Skin epidermis (tissue), 12 donors: ENCODE results near the gene FAU.
A peak's percentile ranks its signal among the peaks of the same experiment; 100 is the strongest.
"Not testable (repeated sequence)": the region's sequence is repeated elsewhere in the genome, so short reads cannot be mapped to it uniquely, and the experiment has no call there.

Source experiments
- H3K27ac ChIP-seq, 21 experiments: fragments of 200-600 bp; sonication (generic) in 11 of 21; one replicate each; pipeline ENCODE4 v1.5.0; 2020; ENCODE audit warnings: mild to moderate bottlenecking in 3 of 21, inconsistent platforms in 2 of 21, moderate library complexity in 2 of 21
- H3K4me3 ChIP-seq, 7 experiments: fragments of 200-600 bp; sonication (generic) in 2 of 7; one replicate each; pipeline ENCODE4 v1.5.0; 2020; ENCODE audit warnings: inconsistent platforms in 2 of 7, mild to moderate bottlenecking in 2 of 7, moderate library complexity in 1 of 7

Gene FAU

DNA sequence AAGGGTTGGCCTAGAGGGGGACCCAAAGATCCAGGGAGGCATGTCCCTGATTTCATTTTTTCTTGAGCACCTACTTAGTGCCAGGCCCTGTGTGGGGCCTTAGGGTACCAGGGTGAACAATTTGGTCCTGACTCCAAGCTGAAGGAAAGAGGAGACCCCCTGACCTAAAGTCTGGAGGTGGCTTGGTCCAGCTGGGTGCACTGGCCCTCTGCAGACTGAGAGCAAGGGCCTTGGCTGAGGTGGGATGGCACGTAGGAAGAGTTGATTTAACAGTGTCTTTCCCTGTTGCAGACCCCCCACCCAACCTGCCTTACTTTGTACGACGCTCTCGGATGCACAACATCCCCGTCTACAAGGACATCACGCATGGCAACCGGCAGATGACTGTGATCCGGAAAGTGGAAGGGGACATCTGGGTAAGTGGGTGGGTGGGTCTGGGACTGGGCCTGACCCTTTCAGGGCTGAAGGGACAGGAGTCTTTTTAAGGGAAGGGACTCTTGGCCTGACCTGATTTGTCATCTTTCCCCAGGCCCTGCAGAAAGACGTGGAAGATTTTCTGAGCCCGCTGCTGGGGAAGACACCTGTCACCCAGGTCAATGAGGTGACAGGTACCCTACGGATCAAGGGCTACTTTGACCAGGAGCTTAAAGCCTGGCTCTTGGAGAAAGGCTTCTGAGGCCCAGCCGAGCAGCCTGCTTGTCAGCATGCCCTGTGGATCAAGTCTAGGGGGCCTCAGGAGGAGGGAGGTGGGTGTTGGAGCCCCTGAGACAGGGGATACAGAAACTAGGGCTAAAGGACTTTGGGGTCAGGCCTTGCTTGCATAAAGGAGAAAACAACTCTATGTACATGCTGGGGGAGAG lies 3.5 kb upstream of the FAU start:
- no peak overlapping the region for H3K4me3 ChIP-seq
- no peak overlapping the region for H3K27ac ChIP-seq

DNA sequence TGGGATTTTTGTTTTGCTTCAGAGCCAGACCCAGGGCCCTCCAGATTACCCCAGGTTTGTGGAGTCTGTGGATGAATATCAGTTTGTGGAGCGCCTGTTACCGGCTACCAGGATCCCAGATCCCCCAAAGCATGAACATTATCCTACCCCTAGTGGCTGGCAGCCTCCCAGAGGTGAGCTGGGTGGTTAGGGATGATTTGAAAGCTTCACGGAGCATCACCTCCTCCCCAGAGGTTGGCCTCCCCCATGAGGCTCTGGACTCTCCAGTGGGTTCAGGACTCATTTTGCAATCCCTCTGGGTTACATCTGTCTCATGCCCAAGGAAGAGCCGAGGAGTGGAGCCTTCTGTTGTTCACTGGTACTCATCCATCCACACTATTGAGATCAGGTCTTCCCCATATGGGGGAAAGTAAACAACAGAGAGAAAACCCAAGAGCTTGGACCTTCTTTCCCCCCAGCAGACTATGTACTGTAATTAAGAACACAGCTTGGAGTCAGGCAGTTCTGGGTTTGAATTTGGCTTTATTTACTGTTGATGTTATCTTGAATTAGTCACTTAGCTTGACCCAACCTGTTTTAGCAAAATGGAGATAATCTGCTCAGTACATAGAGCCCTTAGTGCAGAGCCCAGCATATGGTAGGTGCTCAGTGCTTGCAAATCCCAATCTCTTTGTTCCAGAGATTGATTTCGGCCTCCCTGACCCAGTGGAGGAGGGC lies 2.7 kb upstream of the FAU start:
- H3K4me3 ChIP-seq, result no peak overlapping the region
- no peak overlapping the region for H3K27ac ChIP-seq

DNA sequence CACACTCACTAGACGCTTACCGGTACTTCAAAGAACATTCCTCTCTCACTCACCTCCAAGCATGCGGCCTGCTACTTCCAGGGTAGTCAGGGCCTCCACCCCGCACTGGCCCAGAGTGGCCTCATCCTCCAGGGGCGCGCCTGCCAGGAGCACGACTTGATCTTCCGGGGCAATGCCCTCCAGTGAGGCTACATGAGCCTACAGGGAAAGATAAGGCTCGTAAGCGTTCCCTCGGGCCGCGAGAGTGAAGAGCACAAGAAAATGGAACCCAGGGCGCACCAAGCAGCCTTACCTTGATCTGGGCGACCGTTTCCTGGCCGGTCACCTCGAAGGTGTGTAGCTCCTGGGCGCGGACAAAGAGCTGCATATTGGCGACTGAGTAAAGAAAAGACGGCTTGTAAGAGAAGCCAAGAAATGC lies 478 bp downstream of the FAU start:
- Histone ChIP-seq H3K4me3 (peak overlapping the region; percentile 66 to 98 (median 91)), H3K27ac (peak overlapping the region; percentile 76 to 97 (median 92))

DNA sequence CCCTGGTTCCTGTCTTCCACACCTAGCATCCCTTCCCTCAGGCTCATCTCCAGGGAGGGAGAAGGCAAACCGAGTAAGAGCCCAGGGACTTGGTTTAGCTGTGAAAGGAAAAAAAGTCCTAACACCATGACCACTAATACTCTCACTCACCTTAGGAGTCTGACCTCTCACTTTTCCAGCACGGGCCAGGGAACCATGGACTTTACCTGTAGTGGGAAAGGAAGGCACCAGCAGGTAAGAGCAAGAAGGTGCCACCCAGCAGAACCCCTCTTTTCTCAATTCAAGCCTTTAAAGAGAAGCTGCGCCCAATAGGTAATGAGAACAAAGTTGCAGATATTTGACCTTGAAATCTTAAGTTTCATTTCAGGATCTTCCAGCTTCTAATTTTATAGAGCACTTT lies 1.1 kb downstream of the FAU start:
- H3K4me3 ChIP-seq, result peak overlapping the region; percentile 66 to 98 (median 91)
- peak overlapping the region in 15 of 21 experiments; percentile 83 to 97 (median 92) for H3K27ac ChIP-seq

DNA sequence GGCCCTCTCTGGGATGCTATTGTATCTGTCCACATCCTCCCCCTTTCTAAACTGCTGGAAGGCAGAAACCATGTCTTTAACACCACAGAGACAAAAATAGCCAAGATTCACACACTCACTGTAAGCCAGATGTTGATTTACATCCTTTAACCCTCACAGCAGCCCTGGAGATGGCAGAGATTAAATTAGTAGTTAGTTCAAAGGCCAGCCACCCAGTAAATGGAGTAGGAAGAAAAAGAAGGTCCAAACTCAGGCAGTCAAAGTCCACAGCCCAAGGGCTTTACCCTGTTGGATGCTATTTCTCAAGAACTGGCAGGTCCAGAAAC lies 2.3 kb downstream of the FAU start:
- no peak overlapping the region for H3K4me3 ChIP-seq
- peak overlapping the region in 5 of 21 experiments; percentile 4 to 97 (median 30) for H3K27ac ChIP-seq

DNA sequence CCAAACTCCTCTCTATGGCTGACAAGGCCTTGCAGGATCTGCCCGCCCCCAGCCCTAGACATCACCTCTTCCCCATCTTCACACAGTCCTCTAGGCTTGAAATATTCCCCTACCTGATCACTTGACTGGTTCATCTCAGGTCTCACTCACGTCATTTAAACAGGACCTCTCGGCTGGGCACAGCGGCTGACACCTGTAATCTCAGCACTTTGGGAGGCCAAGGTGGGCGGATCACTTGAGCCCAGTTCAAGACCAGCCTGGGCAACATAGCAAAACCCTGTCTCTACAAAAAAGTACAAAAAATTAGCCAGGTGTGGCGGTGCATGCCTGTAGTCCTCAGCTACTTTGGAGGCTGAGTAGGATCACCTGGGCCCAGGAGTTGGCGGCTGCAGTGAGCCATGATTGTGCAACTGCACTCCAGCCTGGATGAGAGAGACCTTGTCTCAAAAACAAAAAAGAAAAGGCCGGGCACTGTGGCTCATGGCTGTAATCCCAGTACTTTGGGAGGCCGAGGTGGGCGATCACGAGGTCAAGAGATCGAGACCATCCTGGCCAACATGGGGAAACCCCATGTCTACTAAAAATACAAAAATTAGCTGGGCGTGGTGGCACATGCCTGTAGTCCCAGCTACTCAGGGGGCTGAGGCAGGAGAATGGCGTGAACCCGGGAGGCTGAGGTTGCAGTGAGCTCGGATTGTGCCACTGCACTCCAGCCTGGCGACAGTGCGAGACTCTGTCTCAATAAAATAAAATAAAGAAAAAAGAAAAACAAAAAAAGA lies 2.9 kb downstream of the FAU start:
- not testable (repeated sequence) for H3K4me3 ChIP-seq
- H3K27ac ChIP-seq, result peak overlapping the region in 4 of 21 experiments; percentile 25 to 65 (median 28)

DNA sequence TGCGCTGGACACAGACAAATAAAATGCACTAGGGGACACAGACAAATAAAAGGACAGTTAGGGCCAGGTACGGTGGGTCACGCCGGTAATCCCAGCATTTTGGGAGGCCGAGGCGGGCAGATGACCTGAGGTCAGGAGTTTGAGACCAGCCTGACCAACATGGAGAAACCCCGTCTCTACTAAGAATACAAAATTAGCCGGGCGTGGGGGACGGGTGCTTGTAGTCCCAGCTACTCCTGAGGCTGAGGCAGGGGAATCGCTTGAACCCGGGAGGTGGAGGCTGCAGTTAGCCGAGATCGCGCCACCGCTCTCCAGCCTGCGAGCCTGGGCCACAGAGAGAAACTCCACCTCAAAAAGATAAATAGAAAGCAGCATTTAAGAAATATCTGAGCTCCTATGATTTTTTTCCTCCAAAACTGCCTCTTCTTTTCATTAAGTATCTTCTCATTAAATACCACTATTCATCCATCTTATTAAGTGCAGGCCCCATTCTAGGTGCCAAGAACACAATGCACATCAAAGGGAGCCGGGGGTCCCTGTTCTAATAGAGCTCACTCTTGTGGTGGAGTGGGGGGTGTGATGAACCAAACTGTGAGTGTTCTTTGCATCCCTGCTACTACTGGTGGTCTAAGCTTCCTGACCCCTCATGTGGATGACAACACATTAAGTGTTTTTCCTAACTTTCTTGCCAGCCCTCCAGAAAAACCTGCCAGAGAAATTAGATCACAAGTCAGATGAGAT lies 3.7 kb downstream of the FAU start:
- H3K4me3 ChIP-seq, result peak overlapping the region in 1 of 7 experiments; percentile 86
- peak overlapping the region in 6 of 21 experiments; percentile 6 to 92 (median 56) for H3K27ac ChIP-seq

DNA sequence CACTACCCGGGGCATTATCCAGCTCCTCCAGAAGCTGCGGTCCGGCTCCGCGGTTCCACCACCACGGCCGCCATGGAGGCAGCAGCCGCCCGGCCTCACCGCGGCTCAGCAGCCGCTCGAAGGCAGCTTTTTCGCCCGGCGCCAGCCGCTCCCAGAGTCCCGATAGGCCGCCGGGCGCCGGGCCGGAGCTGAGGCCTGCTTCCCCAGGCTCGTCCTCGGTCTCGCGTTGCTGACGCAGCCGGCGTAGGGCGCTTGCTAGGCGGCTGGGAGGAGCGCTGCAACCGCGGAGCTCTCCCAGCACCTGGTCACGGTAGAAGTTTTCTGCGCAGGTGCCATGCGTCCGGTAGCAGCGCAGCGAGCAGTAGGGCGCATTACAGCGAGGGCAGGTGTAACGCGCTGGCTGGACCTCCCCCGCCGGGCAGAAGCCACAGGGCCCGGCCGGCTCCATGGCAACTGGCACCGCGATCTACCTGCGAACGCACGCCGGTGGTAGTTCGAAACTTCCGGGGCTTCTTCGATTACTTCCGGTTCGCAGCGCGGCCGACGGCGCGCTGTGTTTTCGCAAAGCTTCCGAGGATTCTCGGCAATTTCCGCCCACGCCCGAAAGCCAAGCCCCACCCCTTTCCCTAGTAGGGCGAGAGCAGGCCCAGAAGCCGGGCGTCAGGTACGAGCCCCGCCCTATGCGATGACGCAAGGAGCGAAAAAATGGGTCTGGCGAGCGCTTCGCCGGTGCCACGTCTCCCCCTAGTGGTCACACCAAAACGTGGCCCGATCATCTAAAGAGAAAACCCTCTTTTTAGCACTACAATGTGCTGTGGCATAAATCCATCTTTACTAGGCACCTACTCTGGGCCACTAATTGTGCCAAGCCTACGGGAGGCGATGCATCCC lies 4.5 kb downstream of the FAU start, which contains the start of gene ZNHIT2:
Gene ZNHIT2, minus strand, starts transcription at position 496 of the 891 bp plus-strand sequence. Its CDS starts 48 bp downstream, at position 448.
- peak within 1 kb of the TSS; percentile 50 to 88 (median 77) for H3K4me3 ChIP-seq
- H3K27ac ChIP-seq, result peak within 1 kb of the TSS; percentile 60 to 95 (median 90)

DNA sequence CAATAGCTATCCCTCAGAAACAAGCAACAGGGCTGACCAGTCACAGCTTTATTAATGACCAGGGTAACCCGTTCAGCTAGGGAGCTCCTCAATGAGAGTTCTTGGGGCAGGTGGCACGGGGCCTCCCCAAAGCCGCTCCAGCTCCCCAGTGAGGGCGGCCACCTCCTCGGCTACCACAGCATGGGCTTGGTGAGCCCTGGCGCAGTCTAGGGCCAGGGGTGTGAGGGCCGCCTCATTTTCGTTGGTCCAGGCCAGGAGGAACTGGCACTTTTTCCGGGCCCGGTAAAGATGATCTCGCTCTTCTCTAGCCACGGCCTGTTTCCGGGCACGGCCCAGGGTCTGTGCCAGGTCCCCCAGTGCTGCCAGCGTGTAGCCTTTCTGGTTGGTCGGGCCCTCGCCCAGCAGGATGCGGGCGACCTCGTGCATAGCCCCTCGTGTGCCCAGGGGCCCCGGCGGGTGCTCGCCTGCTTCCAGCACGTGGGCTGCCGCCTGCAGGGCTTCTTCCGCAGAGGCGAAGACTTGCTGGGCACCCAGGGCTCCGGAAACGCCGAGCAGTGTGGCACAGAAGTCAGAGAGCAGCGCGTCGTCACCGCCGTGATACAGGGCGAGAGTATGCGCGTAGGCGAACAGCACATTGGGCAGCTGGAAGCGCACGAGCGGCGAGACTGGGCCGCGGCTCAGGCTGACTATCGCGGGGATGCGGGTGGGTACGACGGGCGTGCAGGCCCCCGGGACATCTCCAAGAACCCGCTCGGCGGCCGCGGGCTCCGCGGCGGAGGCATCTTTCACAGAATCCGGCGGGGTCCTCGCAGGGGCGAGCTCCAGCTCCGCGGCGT lies 5.3 kb downstream of the FAU start:
- Histone ChIP-seq H3K4me3 (peak overlapping the region; percentile 50 to 88 (median 77)), H3K27ac (peak overlapping the region; percentile 60 to 95 (median 90))

DNA sequence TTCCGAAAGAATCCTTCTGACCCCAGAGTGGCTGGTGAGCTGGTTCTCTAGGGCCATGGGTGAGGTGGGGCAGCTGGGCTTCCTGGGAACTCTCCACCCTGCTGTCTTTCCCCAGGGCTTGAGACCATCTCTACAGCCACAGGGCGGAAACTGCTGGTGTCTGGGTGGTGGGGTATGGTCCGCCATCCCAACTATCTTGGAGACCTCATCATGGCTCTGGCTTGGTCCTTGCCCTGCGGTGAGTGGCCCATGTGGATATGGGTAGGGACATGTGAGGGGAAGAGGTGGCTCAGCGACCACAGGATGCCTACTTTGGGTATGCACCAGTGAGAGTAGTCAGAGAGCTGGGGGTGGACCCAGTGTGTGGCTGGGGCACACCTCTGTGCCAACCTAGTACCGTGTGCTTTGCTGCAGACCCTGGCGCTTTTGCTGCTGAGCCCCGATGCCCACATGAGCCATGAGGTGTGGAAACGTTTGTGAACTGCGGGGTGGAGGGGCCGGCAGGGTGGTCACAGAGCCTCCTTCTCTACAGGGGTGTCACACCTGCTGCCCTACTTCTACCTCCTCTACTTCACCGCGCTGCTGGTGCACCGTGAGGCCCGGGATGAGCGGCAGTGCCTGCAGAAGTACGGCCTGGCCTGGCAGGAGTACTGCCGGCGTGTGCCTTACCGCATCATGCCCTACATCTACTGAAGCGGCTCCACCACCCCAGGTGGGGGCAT lies 6.4 kb downstream of the FAU start:
- Histone ChIP-seq H3K27ac (peak overlapping the region in 1 of 21 experiments; percentile 90), H3K4me3 (peak overlapping the region in 1 of 7 experiments; percentile 86)

DNA sequence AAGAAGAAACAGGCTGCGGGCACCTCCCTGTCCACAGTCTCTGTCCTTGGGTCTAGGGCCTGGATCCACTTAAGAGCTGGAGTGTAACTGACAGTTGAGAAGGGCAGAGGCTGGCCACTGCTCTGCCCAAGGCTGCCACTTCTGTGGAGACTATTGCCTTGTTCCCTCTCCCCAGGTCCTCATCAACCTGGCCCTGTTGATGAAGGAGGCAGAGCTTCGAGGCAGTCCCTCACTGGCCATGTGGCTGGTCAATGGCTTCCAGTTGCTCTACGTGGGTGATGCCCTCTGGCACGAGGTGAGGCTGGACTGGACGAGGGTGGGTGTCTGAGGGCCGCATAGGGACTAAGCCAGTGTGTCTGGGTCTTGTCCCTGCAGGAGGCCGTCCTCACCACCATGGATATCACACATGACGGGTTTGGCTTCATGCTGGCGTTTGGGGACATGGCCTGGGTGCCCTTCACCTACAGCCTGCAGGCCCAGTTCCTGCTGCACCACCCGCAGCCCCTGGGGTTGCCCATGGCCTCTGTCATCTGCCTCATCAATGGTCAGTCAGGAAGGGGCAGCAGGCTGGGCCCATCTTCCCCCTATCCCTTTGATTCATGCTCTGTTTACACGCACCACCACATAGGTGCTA lies 7.3 kb downstream of the FAU start:
- H3K27ac ChIP-seq, result no peak overlapping the region

DNA sequence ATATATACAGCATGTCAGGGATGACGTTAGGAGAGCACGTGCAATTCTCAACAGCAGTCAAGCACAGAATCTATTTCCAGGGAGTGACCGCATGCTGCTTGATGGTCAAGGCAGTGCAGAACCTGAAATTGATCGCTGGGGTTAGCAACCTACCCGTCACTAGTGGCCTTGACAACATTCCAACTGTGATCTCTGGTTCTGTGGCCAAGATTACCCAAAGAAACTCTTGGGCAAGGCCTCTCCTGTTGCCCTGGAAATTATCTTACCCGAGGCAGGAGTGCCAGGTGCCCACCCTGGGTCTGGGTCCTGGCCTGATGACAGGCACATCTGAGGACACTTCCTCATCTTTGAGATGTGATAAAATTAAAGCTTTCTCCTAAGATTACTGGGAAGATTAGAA lies 8.1 kb downstream of the FAU start:
- H3K27ac ChIP-seq, result no peak overlapping the region
- no peak overlapping the region for H3K4me3 ChIP-seq

More for the DNA sequence above, 7.3 kb downstream of the FAU start:
- H3K4me3 ChIP-seq, result no peak overlapping the region

DNA sequence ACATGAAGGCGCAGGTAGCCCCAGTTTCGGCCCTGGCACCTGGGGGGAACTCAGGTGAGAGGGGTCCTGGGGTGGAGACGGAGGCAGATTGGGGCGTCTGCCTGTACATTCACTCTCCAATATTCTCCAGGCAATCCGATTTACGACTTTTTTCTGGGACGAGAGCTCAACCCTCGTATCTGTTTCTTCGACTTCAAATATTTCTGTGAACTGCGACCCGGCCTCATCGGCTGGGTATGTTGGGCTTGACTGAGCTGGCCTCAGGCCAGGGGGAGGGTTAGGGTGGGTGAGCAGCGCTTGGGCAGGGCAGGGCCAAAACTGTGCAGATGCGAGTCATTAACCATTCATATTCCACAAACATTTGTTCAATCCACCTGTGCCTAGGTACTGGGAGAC lies 8.6 kb downstream of the FAU start:
- Histone ChIP-seq H3K27ac (peak overlapping the region in 6 of 21 experiments; percentile 32 to 76 (median 50)), H3K4me3 (peak overlapping the region in 5 of 7 experiments; percentile 33 to 52 (median 37))

DNA sequence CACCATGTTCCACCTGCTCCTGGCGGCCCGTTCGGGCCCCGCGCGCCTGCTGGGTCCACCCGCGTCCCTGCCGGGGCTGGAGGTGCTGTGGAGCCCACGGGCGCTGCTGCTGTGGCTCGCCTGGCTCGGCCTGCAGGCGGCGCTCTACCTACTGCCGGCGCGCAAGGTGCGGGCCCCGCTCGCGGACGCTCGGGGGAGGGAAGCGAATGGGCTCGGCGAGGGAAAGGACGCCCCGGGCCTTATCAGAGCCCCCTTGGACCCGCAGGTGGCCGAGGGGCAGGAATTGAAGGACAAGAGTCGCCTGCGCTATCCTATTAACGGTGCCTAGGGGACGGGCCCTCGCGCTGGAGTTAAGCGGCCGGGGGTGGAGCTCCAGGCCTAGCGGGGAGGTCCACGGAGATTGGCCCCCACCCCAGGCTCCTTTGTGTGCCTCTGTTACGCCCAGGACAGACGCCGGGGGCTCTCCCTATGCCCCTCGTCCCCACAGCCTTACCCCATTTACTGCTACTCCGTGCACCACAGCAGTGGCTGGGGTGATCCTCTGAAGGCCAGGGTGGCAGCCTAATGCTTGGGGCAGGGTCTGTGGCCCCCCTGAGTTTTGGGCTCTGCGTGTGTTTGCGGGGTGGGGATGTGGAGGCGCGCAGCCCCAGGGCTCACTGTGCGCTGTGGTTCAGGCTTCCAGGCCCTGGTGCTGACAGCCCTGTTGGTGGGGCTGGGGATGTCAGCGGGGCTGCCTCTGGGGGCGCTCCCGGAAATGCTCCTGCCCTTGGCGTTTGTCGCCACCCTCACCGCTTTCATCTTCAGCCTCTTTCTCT lies 9.2 kb downstream of the FAU start:
- peak overlapping the region; percentile 33 to 52 (median 37) for H3K4me3 ChIP-seq
- peak overlapping the region in 18 of 21 experiments; percentile 11 to 78 (median 50) for H3K27ac ChIP-seq
